GM12891 (cell line): ENCODE data around the gene VCP.

ENCODE experiments used
- POLR2A ChIP-seq: IDR thresholded peaks from 2 replicates; pipeline ENCODE4 v1.6.1; 2011; ENCODE audit warnings: low read depth, low read length, control low read depth
- POLR2AphosphoS5 ChIP-seq: IDR thresholded peaks from 2 replicates; pipeline ENCODE4 v1.6.1; 2011; ENCODE audit warnings: low read depth, low read length, control low read depth

GRCh38 chr9:35073279-35073612 is 821 bp upstream of the VCP start:
- TF ChIP-seq POLR2AphosphoS5 (no peak), POLR2A (no peak)
